Esophagus squamous epithelium (tissue), 5 donors: ENCODE measurements around the gene LIME1. TPM values are rescaled to one million over a fixed set of nuclear protein-coding genes. Genes with fewer than 3 reads are reported as not detected.

Experiments used
- DNase-seq: peaks from one replicate; lab custom pipeline; 2025; lab: John Stamatoyannopoulos, UW
- H3K27ac ChIP-seq, 4 donors: fragments of 200-600 bp; sonication (generic); one replicate each; pipeline ENCODE4 v1.5.1; 2016 to 2019; ENCODE audit warnings: mild to moderate bottlenecking in 1 of 4
- H3K27me3 ChIP-seq, 4 donors: fragments of 200-600 bp; sonication (generic); 1 replicate in 3 of 4; 2 replicates in 1 of 4; pipeline versions ENCODE4 v1.5.1 to v1.6.0; 2017 to 2021; ENCODE audit warnings: antibody characterized with exemption in 1 of 4
- H3K36me3 ChIP-seq, 3 donors: fragments of 200-600 bp; sonication (generic); one replicate each; pipeline ENCODE4 v1.5.1; 2016 to 2019
- H3K4me1 ChIP-seq, 3 donors: fragments of 200-600 bp; sonication (generic); one replicate each; pipeline ENCODE4 v1.5.1; 2017 to 2019
- H3K4me3 ChIP-seq, 4 donors: fragments of 200-600 bp; sonication (generic); 1 replicate in 3 of 4; 2 replicates in 1 of 4; pipeline ENCODE4 v1.5.1; 2016 to 2019; ENCODE audit warnings: mild to moderate bottlenecking in 2 of 4, moderate library complexity in 1 of 4
- H3K9me3 ChIP-seq, 3 donors: fragments of 200-600 bp; sonication (generic); one replicate each; pipeline ENCODE4 v1.5.1; 2016 to 2019
- POLR2A ChIP-seq, 4 donors: fragments of 450-650 bp; IDR thresholded peaks; one replicate each; pipeline ENCODE4 v1.6.1; 2017; ENCODE audit warnings: antibody characterized with exemption in 4 of 4, mild to moderate bottlenecking in 4 of 4, moderate library complexity in 3 of 4
- WGBS, 2 donors: methylation state at CpG; one replicate each; pipeline ENCODE4 v1.1.5; 2018; 5-methylcytosine and 5-hydroxymethylcytosine counted together
- intact Hi-C: fragments of 100-400 bp; cut with DNase I; formaldehyde crosslinking; loops from one replicate; pipeline ENCODE4 v1.15.0; 2022
- total RNA-seq, 4 donors: library from RNA; depleted of rRNA; stranded (reverse); fragments of >200 nt; gene quantifications; one replicate each; pipeline ENCODE4 v1.1.0, GENCODE V29; 2016
- TF ChIP-seq, protein P1 (sequence below), 6 experiments: fragments of 450-650 bp in 4 of 6; fragments of 200-600 bp in 2 of 6; sonication (generic) in 2 of 6; IDR thresholded peaks; one replicate each; pipeline ENCODE4 v1.5.1; 2016 to 2019; ENCODE audit warnings: antibody characterized with exemption in 6 of 6, mild to moderate bottlenecking in 4 of 6, moderate library complexity in 4 of 6
- donor health status: DM: yes; HTN: yes; CAD: no.

LIME1 gene
- total RNA-seq, 4 donors from 2014 or later, result 10.9 to 22.3 (median 14.4) TPM

DNA sequence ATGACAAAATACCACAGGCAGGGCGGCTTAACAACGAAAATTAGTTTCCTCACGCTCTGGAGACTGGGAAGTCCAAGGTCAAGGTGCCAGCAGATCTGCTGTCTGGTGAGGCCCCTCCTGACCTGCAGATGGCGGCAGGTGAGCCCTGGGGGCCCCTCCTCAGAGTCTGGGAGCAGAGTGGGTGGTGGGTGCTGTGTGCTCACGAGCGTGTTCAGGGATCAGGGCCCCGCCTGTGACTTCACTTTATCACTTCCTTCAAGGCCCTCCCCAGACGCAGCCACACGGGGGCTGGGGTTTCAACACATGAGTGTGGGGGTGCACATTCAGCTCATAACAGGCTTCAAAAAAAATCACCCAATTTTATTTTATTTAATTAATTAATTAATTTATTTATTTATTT is 42.4 kb downstream of the LIME1 start:
- 80 to 81% methylated on average over 7 to 9 of the region's 9 CpGs for WGBS, 2 donors
- TF ChIP-seq, protein P1, sequence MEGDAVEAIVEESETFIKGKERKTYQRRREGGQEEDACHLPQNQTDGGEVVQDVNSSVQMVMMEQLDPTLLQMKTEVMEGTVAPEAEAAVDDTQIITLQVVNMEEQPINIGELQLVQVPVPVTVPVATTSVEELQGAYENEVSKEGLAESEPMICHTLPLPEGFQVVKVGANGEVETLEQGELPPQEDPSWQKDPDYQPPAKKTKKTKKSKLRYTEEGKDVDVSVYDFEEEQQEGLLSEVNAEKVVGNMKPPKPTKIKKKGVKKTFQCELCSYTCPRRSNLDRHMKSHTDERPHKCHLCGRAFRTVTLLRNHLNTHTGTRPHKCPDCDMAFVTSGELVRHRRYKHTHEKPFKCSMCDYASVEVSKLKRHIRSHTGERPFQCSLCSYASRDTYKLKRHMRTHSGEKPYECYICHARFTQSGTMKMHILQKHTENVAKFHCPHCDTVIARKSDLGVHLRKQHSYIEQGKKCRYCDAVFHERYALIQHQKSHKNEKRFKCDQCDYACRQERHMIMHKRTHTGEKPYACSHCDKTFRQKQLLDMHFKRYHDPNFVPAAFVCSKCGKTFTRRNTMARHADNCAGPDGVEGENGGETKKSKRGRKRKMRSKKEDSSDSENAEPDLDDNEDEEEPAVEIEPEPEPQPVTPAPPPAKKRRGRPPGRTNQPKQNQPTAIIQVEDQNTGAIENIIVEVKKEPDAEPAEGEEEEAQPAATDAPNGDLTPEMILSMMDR (IDR thresholded peaks at IDR 0.05), result no peak
- TF ChIP-seq POLR2A (IDR thresholded peaks at IDR 0.05), result no peak
- Histone ChIP-seq H3K9me3 (no peaks in the 10 kb centered on the region), H3K4me3 (no peak overlapping the region), H3K36me3 (no peaks in the 10 kb centered on the region), H3K27me3 (peaks cover 0 to 20% (median 0%) of the 10 kb centered on the region in 4 donors), H3K4me1 (peaks cover 0 to 18% (median 0%) of the 10 kb centered on the region in 3 donors), H3K27ac (no peak overlapping the region)
- no peak for DNase-seq
- intact Hi-C loops, result no loop called here

DNA sequence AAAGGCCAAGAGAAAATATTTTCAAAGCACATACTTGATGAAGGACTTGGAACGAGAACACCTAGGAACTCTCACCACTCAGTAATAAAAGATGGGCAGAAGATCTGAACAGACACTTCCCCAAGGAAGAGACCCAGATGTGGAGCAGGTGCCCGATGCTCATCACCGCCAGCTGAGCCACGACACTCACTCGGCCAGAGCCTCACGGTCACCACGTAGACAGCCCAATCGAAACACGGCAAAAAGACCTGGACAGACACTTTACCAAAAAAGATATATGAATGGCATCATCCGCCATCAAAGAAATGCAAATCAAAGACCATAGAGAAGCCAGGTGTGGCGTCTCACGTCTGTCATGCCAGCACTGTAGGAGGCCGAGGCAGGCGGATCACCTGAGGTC is 44.7 kb downstream of the LIME1 start:
- Histone ChIP-seq H3K4me1 (no peaks in the 10 kb centered on the region), H3K27me3 (no peaks in the 10 kb centered on the region), H3K4me3 (no peak overlapping the region), H3K27ac (no peak overlapping the region), H3K36me3 (no peaks in the 10 kb centered on the region), H3K9me3 (no peaks in the 10 kb centered on the region)
- no peak for TF ChIP-seq POLR2A (IDR thresholded peaks at IDR 0.05)
- TF ChIP-seq, protein P1 (IDR thresholded peaks at IDR 0.05), result no peak
- WGBS, 2 donors, result 85 to 93% methylated on average over 14 of the region's 14 CpGs
- DNase-seq, result no peak
- intact Hi-C loops, result no loop called here

DNA sequence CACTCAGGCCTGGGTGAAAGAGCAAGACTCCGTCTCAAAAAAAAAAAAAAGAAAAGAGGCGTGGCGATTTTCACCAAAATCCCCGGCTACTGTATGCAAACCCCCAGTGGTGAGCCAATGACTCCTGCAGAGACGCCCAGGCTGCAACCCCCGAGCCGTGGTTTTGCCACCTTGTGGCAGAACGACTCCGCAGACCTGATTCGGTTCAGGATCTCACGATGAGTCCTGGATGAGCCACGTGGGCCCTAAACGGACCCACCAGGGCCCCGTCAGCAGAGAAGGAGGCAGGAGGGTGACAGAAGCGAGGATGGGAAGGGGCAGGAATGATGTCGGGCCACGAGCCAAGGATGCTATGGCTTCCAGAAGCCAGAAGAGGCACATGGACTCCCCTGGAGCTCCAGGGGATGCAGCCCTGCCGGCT is 45.6 kb downstream of the LIME1 start:
- TF ChIP-seq POLR2A (IDR thresholded peaks at IDR 0.05), result no peak
- TF ChIP-seq, protein P1 (IDR thresholded peaks at IDR 0.05), result no peak
- Histone ChIP-seq H3K4me3 (no peak overlapping the region), H3K27me3 (no peaks in the 10 kb centered on the region), H3K4me1 (no peaks in the 10 kb centered on the region), H3K9me3 (no peaks in the 10 kb centered on the region), H3K27ac (no peak overlapping the region), H3K36me3 (no peaks in the 10 kb centered on the region)
- WGBS, 2 donors, result 55 to 68% methylated on average over 10 to 17 of the region's 18 CpGs
- intact Hi-C loops, result no loop called here
- DNase-seq, result no peak

DNA sequence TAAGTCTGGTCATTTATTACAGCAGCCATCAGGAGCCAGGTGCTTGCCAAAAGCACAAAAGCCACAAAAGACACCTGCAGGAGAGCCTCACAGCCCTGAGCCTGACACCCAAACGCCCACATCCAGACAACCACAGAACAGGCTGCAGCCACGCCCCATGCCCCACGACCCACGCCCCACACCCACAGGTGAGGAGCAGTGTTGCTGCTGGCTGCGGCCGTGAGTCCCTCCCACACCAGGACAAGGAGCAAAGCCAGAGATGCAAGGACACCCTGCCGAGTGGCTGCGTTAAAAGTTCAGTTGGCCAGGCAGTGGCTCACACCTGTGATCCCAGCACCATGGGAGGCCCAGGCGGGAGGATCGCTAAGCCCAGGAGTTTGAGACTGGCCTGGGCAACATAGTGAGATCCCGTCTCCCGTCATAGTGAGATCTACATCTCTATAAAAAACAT is 46.1 kb downstream of the LIME1 start:
- H3K27ac ChIP-seq, result no peak overlapping the region
- no peaks in the 10 kb centered on the region for H3K36me3 ChIP-seq
- 53 to 90% methylated on average over 6 to 7 of the region's 12 CpGs for WGBS, 2 donors
- intact Hi-C loops, result no loop called here
- TF ChIP-seq, protein P1 (IDR thresholded peaks at IDR 0.05), result no peak
- TF ChIP-seq POLR2A (IDR thresholded peaks at IDR 0.05), result no peak
- no peaks in the 10 kb centered on the region for H3K4me1 ChIP-seq
- no peak for DNase-seq
- no peaks in the 10 kb centered on the region for H3K9me3 ChIP-seq
- no peaks in the 10 kb centered on the region for H3K27me3 ChIP-seq
- no peak overlapping the region for H3K4me3 ChIP-seq

DNA sequence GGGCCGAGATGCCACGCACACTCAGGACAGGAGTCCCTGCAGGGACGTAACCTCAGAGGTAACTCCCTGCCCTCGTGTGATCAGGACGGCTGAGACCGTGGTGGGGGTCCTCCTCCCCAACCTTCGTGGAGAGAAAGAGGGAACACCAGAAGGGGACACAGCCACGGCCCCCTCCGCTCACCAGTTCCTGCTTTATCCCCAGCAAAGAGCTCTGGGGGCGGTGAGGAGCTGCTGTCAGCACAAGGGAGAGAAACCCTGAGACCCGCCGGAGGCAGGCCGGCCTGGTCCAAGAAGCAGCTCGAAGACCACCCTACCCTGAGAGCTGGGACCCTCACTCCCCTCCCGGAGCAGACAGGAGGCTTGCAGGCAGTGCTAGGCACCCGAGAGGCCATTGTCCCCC is 47.5 kb downstream of the LIME1 start:
- intact Hi-C loops, result no loop called here
- DNase-seq, result no peak
- 81 to 100% methylated on average over 1 to 3 of the region's 16 CpGs for WGBS, 2 donors

More for the DNA sequence above, 47.5 kb downstream of the LIME1 start:
- no peaks in the 10 kb centered on the region for H3K36me3 ChIP-seq
- H3K4me3 ChIP-seq, result no peak overlapping the region
- no peaks in the 10 kb centered on the region for H3K9me3 ChIP-seq
- no peaks in the 10 kb centered on the region for H3K27me3 ChIP-seq
- H3K27ac ChIP-seq, result no peak overlapping the region
- no peaks in the 10 kb centered on the region for H3K4me1 ChIP-seq
- TF ChIP-seq POLR2A (IDR thresholded peaks at IDR 0.05), result no peak
- TF ChIP-seq, protein P1 (IDR thresholded peaks at IDR 0.05), result no peak
